ENCODE measurements around the gene RBMS1. TPM values are rescaled to one million over a fixed set of nuclear protein-coding genes. Genes with fewer than 3 reads are reported as not detected.

RBMS1 gene
- total RNA-seq, 1 experiment from 2014 or later, result 77.5 TPM

DNA sequence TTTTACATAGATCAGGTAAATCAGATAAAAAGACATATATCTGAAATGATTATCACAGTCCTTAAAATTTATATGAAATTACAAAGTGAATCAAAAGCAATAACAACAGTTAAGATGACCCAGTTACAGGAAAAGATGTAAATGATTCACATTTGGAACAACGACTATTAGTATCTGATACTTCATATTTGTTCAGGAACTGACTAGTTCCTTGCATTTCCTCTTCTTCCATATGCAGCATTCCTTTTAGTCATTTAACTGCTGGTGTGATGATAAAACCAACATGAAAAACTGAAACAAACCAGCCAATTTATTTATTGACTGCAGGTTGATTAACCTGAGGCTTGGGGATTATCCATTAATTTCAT, 75.2 kb downstream of the RBMS1 start:
- no peaks in the 10 kb centered on the region for H3K79me1 ChIP-seq (ENCODE audit: insufficient read depth, low read depth, low read length, poor library complexity, severe bottlenecking)
- no peak overlapping the region for H2BK120ac ChIP-seq (ENCODE audit: low read depth, low read length, poor library complexity, severe bottlenecking)
- H3K4me2 ChIP-seq (ENCODE audit: insufficient read depth, insufficient read length, low read length), result no peak overlapping the region
- no peak overlapping the region for H2BK15ac ChIP-seq (ENCODE audit: low read depth, low read length)
- no peak overlapping the region for H2AK5ac ChIP-seq (ENCODE audit: insufficient read length, low read length)
- no peak overlapping the region for H2AFZ ChIP-seq (ENCODE audit: low read length)
- H3K27ac ChIP-seq (ENCODE audit: insufficient read length, low read depth, low read length), result no peak overlapping the region
- H3K4me3 Mint-ChIP-seq, result no peak overlapping the region
- TF ChIP-seq, protein P1, sequence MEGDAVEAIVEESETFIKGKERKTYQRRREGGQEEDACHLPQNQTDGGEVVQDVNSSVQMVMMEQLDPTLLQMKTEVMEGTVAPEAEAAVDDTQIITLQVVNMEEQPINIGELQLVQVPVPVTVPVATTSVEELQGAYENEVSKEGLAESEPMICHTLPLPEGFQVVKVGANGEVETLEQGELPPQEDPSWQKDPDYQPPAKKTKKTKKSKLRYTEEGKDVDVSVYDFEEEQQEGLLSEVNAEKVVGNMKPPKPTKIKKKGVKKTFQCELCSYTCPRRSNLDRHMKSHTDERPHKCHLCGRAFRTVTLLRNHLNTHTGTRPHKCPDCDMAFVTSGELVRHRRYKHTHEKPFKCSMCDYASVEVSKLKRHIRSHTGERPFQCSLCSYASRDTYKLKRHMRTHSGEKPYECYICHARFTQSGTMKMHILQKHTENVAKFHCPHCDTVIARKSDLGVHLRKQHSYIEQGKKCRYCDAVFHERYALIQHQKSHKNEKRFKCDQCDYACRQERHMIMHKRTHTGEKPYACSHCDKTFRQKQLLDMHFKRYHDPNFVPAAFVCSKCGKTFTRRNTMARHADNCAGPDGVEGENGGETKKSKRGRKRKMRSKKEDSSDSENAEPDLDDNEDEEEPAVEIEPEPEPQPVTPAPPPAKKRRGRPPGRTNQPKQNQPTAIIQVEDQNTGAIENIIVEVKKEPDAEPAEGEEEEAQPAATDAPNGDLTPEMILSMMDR (conservative IDR thresholded peaks at IDR 0.05), result no peak
- H2BK20ac ChIP-seq (ENCODE audit: low read depth, low read length, poor library complexity, severe bottlenecking), result no peak overlapping the region
- H3K27me3 ChIP-seq (ENCODE audit: insufficient read depth, low read length), result no peaks in the 10 kb centered on the region
- no peak overlapping the region for H3K23ac ChIP-seq (ENCODE audit: insufficient read length, low read depth, low read length)
- no CpG with 5 or more reads among the region's 1 CpG for WGBS (ENCODE audit: extremely low coverage, insufficient read length, low lambda C conversion rate)
- H4K20me1 ChIP-seq (ENCODE audit: control insufficient read depth, insufficient read depth, insufficient read length), result no peaks in the 10 kb centered on the region
- no peak overlapping the region for H3K56ac ChIP-seq (ENCODE audit: insufficient read length, low read depth, low read length)
- peaks cover 4 to 9% (median 9%) of the 10 kb centered on the region in 3 experiments; a peak in 3 of 7 replicates for H3K36me3 Mint-ChIP-seq (ENCODE audit: insufficient read depth in 1 of 3, low read depth in 3 of 3)
- H3K79me2 ChIP-seq (ENCODE audit: insufficient read depth, low read length), result no peaks in the 10 kb centered on the region
- H3K9ac ChIP-seq (ENCODE audit: extremely low read depth, insufficient read length, low read length), result no peak overlapping the region
- no peak overlapping the region for H2BK5ac ChIP-seq (ENCODE audit: insufficient read length, low read length)
- H4K5ac ChIP-seq (ENCODE audit: insufficient read length, low read depth, low read length), result no peak overlapping the region
- H2BK12ac ChIP-seq (ENCODE audit: insufficient read length, low read depth, low read length), result no peak overlapping the region
- H3T11ph ChIP-seq (ENCODE audit: low read length), result no peak overlapping the region
- H3K18ac ChIP-seq (ENCODE audit: insufficient read length, low read depth, low read length), result no peak overlapping the region
- peaks cover 31 to 34% of the 10 kb centered on the region in 2 experiments for H3K4me1 Mint-ChIP-seq
- no peak overlapping the region for H3K4ac ChIP-seq (ENCODE audit: low read depth, low read length)
- no peaks in the 10 kb centered on the region for H3K9me3 Mint-ChIP-seq
- no peak for DNase-seq
- no peak overlapping the region for H4K8ac ChIP-seq (replicated peaks; ENCODE audit: insufficient read length, low read depth, low read length)
- H3K27ac Mint-ChIP-seq, result no peak overlapping the region
- no peaks in the 10 kb centered on the region for H3K27me3 Mint-ChIP-seq (ENCODE audit: low read depth)
- H3K4me1 ChIP-seq (ENCODE audit: insufficient read depth, low read length), result no peaks in the 10 kb centered on the region
- no peak overlapping the region for H4K91ac ChIP-seq (ENCODE audit: insufficient read length, low read depth, low read length)
- no peaks in the 10 kb centered on the region for H3K23me2 ChIP-seq (ENCODE audit: insufficient read length, low read depth, low read length, poor library complexity, severe bottlenecking)
- no peaks in the 10 kb centered on the region for H3K9me3 ChIP-seq (ENCODE audit: control insufficient read depth, low read depth, low read length)
- H3K14ac ChIP-seq (ENCODE audit: insufficient read depth, low read length), result no peak overlapping the region

Measured in H9 (cell line).